Esophagus muscularis mucosa (tissue), 4 donors: ENCODE measurements around the gene BLOC1S5. TPM values are rescaled to one million over a fixed set of nuclear protein-coding genes. Genes with fewer than 3 reads are reported as not detected.
A peak's percentile ranks its signal among the peaks of the same experiment; 100 is the strongest.

Experiments used
- DNase-seq: peaks from one replicate; pipeline ENCODE4 v3.0.0-alpha.2; 2017; ENCODE audit errors: extremely low spot score
- H3K27ac ChIP-seq, 4 donors: fragments of 200-600 bp; sonication (generic); replicated peaks in 1 of 4; 1 replicate in 3 of 4; 2 replicates in 1 of 4; pipeline ENCODE4 v1.5.1; 2016 to 2019; ENCODE audit warnings: mild to moderate bottlenecking in 1 of 4
- H3K27me3 ChIP-seq, 4 donors: fragments of 200-600 bp; sonication (generic); one replicate each; pipeline versions ENCODE4 v1.5.1 to v1.6.0; 2016 to 2019
- H3K36me3 ChIP-seq, 4 donors: fragments of 200-600 bp; sonication (generic); one replicate each; pipeline ENCODE4 v1.5.1; 2016 to 2019
- H3K4me1 ChIP-seq, 4 donors: fragments of 200-600 bp; sonication (generic); one replicate each; pipeline ENCODE4 v1.5.1; 2016 to 2019
- H3K4me3 ChIP-seq, 4 donors: fragments of 200-600 bp; sonication (generic); 1 replicate in 2 of 4; 2 replicates in 2 of 4; pipeline ENCODE4 v1.5.1; 2016 to 2019; ENCODE audit warnings: mild to moderate bottlenecking in 4 of 4, moderate library complexity in 1 of 4
- H3K9me3 ChIP-seq, 4 donors: fragments of 200-600 bp; sonication (generic); 1 replicate in 3 of 4; 2 replicates in 1 of 4; pipeline ENCODE4 v1.5.1; 2016 to 2019
- EP300 ChIP-seq: sonication (generic); formaldehyde crosslinking; IDR thresholded peaks from one replicate; pipeline ENCODE4 v1.6.1; 2017; ENCODE audit warnings: antibody characterized with exemption
- POLR2A ChIP-seq: fragments of 450-650 bp; IDR thresholded peaks from one replicate; pipeline ENCODE4 v1.6.1; 2017; ENCODE audit warnings: antibody characterized with exemption, moderate library complexity, mild to moderate bottlenecking, low read depth
- POLR2AphosphoS5 ChIP-seq, 2 donors: sonication (generic); formaldehyde crosslinking; IDR thresholded peaks; one replicate each; pipeline ENCODE4 v1.6.1; 2017; ENCODE audit warnings: antibody characterized with exemption in 2 of 2
- WGBS: methylation state at CpG from one replicate; pipeline ENCODE4 v1.1.5; 2018; 5-methylcytosine and 5-hydroxymethylcytosine counted together
- intact Hi-C: fragments of 100-400 bp; cut with DNase I; formaldehyde crosslinking; loops from one replicate; pipeline ENCODE4 v1.15.1; 2023
- total RNA-seq, 4 donors: library from RNA; depleted of rRNA; stranded (reverse); fragments of >200 nt; gene quantifications; one replicate each; pipeline versions ENCODE4 v1.1.0 to v1.2.1, GENCODE V29; 2016
- TF ChIP-seq, protein P1 (sequence below), 3 experiments: fragments of 200-600 bp in 2 of 3; fragments of 450-650 bp in 1 of 3; sonication (generic) in 2 of 3; IDR thresholded peaks; one replicate each; pipeline ENCODE4 v1.5.1; 2017 to 2019; ENCODE audit warnings: antibody characterized with exemption in 3 of 3, mild to moderate bottlenecking in 2 of 3, moderate library complexity in 1 of 3

Gene BLOC1S5
- total RNA-seq, 4 donors from 2014 or later: 10.4 to 15.6 (median 11.2) TPM

DNA sequence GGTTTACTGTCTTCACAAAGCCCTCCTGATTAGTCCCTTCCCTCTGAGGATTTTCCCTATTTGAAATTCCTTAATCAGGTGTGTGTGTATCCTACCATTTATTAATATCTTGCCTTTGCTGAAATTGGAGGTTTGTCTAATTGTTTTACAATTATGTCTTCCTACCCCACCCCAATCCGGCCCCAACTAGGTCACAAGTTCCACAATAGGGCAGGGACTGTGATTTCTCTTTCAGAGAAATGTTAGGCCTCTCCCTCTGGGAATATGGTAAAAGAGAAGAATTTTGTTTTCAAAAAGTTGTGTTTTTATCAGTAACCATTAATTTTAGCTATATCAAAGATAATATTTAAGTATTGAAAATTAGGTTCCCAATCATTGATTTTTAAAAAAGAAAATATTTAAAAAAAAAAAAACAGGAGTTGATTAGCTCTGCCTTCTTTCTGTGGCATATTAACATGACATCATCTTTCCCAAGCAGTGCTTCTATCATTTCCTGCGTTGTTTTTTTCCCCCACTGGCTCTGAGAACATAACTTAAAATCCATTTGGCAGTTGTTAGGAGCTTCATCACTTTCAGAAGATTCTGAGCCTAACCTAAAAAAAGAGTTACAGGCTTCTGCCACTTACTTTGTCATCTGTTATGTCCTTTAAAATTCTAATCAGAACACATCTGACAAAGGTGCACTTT, 36.1 kb downstream of the BLOC1S5 start:
- DNase-seq: no peak
- Histone ChIP-seq H3K27ac (peak overlapping the region; percentile 28 to 48 (median 39)), H3K9me3 (no peaks in the 10 kb centered on the region), H3K36me3 (peaks cover 0 to 3% (median 0%) of the 10 kb centered on the region in 4 donors), H3K27me3 (no peaks in the 10 kb centered on the region), H3K4me3 (no peak overlapping the region), H3K4me1 (peaks cover 13 to 22% (median 15%) of the 10 kb centered on the region in 4 donors)
- 37% methylated on average over 2 of the region's 2 CpGs for WGBS
- TF ChIP-seq EP300: no peak
- TF ChIP-seq POLR2A: no peak
- TF ChIP-seq POLR2AphosphoS5 (IDR thresholded peaks at IDR 0.05): no peak
- TF ChIP-seq, protein P1, sequence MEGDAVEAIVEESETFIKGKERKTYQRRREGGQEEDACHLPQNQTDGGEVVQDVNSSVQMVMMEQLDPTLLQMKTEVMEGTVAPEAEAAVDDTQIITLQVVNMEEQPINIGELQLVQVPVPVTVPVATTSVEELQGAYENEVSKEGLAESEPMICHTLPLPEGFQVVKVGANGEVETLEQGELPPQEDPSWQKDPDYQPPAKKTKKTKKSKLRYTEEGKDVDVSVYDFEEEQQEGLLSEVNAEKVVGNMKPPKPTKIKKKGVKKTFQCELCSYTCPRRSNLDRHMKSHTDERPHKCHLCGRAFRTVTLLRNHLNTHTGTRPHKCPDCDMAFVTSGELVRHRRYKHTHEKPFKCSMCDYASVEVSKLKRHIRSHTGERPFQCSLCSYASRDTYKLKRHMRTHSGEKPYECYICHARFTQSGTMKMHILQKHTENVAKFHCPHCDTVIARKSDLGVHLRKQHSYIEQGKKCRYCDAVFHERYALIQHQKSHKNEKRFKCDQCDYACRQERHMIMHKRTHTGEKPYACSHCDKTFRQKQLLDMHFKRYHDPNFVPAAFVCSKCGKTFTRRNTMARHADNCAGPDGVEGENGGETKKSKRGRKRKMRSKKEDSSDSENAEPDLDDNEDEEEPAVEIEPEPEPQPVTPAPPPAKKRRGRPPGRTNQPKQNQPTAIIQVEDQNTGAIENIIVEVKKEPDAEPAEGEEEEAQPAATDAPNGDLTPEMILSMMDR (IDR thresholded peaks at IDR 0.05): no peak
- intact Hi-C loops: no loop called here

DNA sequence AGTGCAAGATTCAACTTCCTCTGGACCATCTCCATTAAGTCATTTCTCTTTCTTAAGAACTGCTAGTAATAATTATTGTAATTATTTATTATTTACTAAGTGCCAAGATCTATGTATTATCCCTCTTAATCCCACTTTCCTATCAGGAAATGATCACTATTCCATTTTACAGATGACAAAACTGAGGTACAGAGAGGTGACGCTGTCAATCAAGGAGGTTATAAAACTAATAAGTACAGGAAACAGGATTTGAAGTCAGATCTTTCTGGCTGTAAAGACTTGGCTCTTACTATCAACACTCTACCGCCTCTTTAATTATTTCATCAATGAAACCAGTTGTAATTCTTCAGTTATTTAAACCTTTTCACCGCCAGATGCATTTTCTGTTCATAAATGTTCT, 37.4 kb downstream of the BLOC1S5 start:
- 96% methylated on average over 3 of the region's 3 CpGs for WGBS
- intact Hi-C loops: no loop called here
- H3K27ac ChIP-seq: no peak overlapping the region
- no peak overlapping the region for H3K4me3 ChIP-seq
- DNase-seq: no peak
- peaks cover 0 to 3% (median 0%) of the 10 kb centered on the region in 4 donors for H3K36me3 ChIP-seq
- no peaks in the 10 kb centered on the region for H3K9me3 ChIP-seq
- peaks cover 13 to 22% (median 15%) of the 10 kb centered on the region in 4 donors for H3K4me1 ChIP-seq
- H3K27me3 ChIP-seq: no peaks in the 10 kb centered on the region
- TF ChIP-seq, protein P1 (IDR thresholded peaks at IDR 0.05): no peak
- TF ChIP-seq POLR2AphosphoS5 (IDR thresholded peaks at IDR 0.05) (no peak), EP300 (no peak), POLR2A (no peak)

DNA sequence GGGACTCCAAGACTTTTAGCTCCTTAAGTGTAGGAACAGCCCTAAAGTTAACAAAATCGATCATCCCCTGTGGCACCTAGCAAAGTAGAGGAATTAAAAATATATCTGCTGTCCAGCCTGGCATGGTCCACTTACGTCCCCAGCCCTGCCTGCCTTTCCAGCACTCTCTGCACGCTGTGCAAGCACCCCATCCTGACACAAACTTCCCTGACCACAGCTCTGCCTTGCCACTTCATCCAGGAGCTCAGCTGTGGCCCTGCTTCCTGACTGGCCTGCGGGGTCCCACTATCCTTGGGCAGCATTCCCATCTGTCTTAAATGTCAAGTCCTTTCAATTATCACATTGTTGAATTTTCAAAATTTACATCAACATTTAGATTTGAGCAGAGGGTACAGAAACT, 39.0 kb downstream of the BLOC1S5 start:
- intact Hi-C loops: no loop called here
- TF ChIP-seq, protein P1 (IDR thresholded peaks at IDR 0.05): no peak
- no peak for TF ChIP-seq POLR2AphosphoS5 (IDR thresholded peaks at IDR 0.05)
- no peak for TF ChIP-seq EP300
- no peak for TF ChIP-seq POLR2A
- no peak for DNase-seq
- Histone ChIP-seq H3K4me1 (peaks cover 13 to 22% (median 15%) of the 10 kb centered on the region in 4 donors), H3K9me3 (no peaks in the 10 kb centered on the region), H3K27ac (no peak overlapping the region), H3K36me3 (peaks cover 0 to 3% (median 0%) of the 10 kb centered on the region in 4 donors), H3K27me3 (no peaks in the 10 kb centered on the region), H3K4me3 (no peak overlapping the region)
- WGBS: 87% methylated on average over 4 of the region's 4 CpGs

DNA sequence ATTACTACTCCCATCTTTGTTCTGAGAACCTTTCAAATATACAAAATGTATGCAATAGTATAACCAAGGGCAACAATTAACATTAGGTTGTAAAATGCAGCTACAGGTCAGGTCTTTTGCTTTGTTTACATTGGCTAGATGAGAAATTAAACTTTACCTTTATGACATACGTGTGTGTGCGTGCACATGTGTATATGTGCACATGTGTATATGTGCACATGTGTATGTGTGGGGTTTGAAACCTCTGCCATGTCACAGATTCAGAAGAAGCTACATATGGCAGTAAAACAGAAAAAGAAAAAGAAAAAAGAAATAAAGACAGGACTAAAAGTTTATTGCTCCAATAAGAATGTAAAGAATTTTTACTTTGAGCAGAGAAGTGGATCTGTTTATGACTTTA, 40.6 kb downstream of the BLOC1S5 start:
- Histone ChIP-seq H3K36me3 (peaks cover 0 to 3% (median 0%) of the 10 kb centered on the region in 4 donors), H3K27ac (no peak overlapping the region), H3K4me3 (no peak overlapping the region), H3K9me3 (no peaks in the 10 kb centered on the region), H3K4me1 (peaks cover 4 to 10% (median 5%) of the 10 kb centered on the region in 4 donors), H3K27me3 (no peaks in the 10 kb centered on the region)
- 92% methylated on average over 2 of the region's 2 CpGs for WGBS
- TF ChIP-seq POLR2AphosphoS5 (IDR thresholded peaks at IDR 0.05) (no peak), POLR2A (no peak), EP300 (no peak)
- TF ChIP-seq, protein P1 (IDR thresholded peaks at IDR 0.05): no peak
- intact Hi-C loops: no loop called here
- no peak for DNase-seq
